ENCODE measurements around the gene ABR. TPM values are rescaled to one million over a fixed set of nuclear protein-coding genes. Genes with fewer than 3 reads are reported as not detected.
"Not testable (repeated sequence)": the region's sequence is repeated elsewhere in the genome, so short reads cannot be mapped to it uniquely, and the experiment has no call there.

Gene ABR
- total and polyA plus RNA-seq, 8 donors: 59.0 to 187 (median 80.5) TPM

GRCh38 chr17:976312-976711 is 203.5 kb downstream of the ABR start:
- Histone ChIP-seq H3K27ac (no peak overlapping the region), H3K4me1 (peaks cover 3 to 42% of the 10 kb centered on the region in 2 donors), H3K9me3 (no peaks in the 10 kb centered on the region), H3K27me3 (peaks cover 0 to 26% of the 10 kb centered on the region in 2 donors), H3K4me3 (no peak overlapping the region), H3K36me3 (no peaks in the 10 kb centered on the region)
- intact Hi-C loops (cut with DNase I): loop anchor here in 1 of 2 donors (5.0 to 10.0 kb wide), 2 partner anchors 72 to 179 kb away; no protein-coding TSS in a partner anchor
- no peak for ATAC-seq
- TF ChIP-seq CTCF (IDR thresholded peaks at IDR 0.05): no peak
- no peak for DNase-seq

DNA sequence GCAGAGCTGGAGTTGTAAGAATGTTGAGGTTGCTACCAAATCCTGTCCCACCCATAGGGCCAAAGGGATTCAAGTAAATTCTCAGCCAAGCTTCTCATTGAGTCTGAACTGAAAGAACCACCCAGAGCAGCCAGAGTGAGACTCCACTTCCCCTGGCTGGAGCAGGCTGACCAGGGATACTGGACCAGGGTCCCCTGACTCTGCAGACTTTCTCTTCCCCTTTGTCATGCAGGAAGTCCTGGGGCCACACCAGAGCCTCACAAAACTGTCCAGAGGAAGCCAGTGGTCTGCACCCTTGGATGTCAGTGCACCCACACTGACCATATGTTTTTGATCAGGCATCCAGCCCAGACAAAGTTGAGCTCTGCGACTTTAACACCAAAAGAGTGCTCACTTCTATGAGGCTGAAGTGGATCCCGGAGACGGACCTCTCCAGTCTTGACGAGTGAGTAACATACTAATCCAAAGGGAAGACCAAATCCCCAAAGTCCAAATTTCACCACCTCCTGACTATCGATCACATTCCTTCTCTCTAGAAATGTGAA is 204.3 kb downstream of the ABR start:
- Histone ChIP-seq H3K36me3 (no peaks in the 10 kb centered on the region), H3K27ac (no peak overlapping the region), H3K4me3 (no peak overlapping the region), H3K27me3 (peaks cover 0 to 32% of the 10 kb centered on the region in 2 donors), H3K9me3 (no peaks in the 10 kb centered on the region), H3K4me1 (peaks cover 3 to 33% of the 10 kb centered on the region in 2 donors)
- intact Hi-C loops (cut with DNase I): loop anchor here in 1 of 2 donors (5.0 to 10.0 kb wide), 2 partner anchors 71 to 178 kb away; no protein-coding TSS in a partner anchor
- DNase-seq: no peak
- ATAC-seq: no peak
- TF ChIP-seq CTCF (IDR thresholded peaks at IDR 0.05): no peak

DNA sequence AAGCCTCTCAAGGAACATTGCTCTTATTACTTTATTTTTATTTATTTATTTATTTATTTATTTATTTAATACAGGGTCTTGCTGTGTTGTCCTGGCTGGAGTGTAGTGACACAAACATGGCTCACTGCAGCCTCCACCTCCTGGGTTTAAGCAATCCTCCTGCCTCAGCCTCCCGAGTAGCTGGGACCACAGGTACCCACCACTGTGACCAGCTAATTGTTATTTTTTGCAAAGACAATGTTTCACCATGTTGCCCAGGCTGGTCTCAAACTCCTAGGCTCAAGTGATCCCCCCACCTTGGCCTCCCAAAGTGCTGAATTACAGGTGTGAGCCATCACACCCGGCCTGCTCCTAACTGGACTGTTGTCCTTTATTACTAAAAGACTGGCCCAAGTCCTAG is 205.0 kb downstream of the ABR start:
- intact Hi-C loops (cut with DNase I): loop anchor here in 1 of 2 donors (5.0 to 10.0 kb wide), 2 partner anchors 70 to 177 kb away; no protein-coding TSS in a partner anchor
- not testable (repeated sequence) for DNase-seq, H3K4me3 ChIP-seq, ATAC-seq, H3K36me3 ChIP-seq, H3K27ac ChIP-seq, H3K9me3 ChIP-seq
- Histone ChIP-seq H3K27me3 (peaks cover 0 to 36% of the 10 kb centered on the region in 2 donors), H3K4me1 (peaks cover 0 to 28% of the 10 kb centered on the region in 2 donors)

GRCh38 chr17:973053-973452 is 206.7 kb downstream of the ABR start:
- ATAC-seq: no peak
- H3K9me3 ChIP-seq: no peaks in the 10 kb centered on the region
- intact Hi-C loops (cut with DNase I): loop anchor here in 1 of 2 donors (10.0 kb wide), 1 partner anchor 68 kb away; no protein-coding TSS in a partner anchor
- peaks cover 0 to 33% of the 10 kb centered on the region in 2 donors for H3K27me3 ChIP-seq
- no peak for DNase-seq
- no peaks in the 10 kb centered on the region for H3K36me3 ChIP-seq
- peaks cover 0 to 20% of the 10 kb centered on the region in 2 donors for H3K4me1 ChIP-seq
- H3K27ac ChIP-seq: no peak overlapping the region
- H3K4me3 ChIP-seq: no peak overlapping the region
- TF ChIP-seq CTCF (IDR thresholded peaks at IDR 0.05): no peak

DNA sequence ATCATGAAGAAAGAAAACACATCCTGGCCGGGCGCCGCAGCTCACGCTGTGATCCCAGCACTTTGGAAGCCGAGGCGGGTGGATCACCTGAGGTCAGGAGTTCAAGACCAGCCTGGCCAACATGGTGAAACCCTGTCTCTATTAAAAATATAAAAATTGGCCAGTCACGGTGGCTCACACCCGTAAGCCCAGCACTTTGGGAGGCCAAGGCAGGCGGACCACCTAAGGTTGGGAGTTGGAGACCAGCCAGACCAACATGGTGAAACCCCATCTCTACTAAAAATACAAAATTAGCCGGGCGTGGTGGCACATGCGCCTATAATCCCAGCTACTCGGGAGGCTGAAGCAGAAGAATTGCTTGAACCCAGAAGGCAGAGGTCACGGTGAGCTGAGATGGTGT is 207.9 kb downstream of the ABR start:
- H3K27ac ChIP-seq, DNase-seq, H3K36me3 ChIP-seq, H3K4me3 ChIP-seq, H3K4me1 ChIP-seq, H3K9me3 ChIP-seq, ATAC-seq: not testable (repeated sequence)
- H3K27me3 ChIP-seq: peaks cover 0 to 21% of the 10 kb centered on the region in 2 donors
- intact Hi-C loops (cut with DNase I): loop anchor here in 1 of 2 donors (10.0 kb wide), 1 partner anchor 67 kb away; no protein-coding TSS in a partner anchor

DNA sequence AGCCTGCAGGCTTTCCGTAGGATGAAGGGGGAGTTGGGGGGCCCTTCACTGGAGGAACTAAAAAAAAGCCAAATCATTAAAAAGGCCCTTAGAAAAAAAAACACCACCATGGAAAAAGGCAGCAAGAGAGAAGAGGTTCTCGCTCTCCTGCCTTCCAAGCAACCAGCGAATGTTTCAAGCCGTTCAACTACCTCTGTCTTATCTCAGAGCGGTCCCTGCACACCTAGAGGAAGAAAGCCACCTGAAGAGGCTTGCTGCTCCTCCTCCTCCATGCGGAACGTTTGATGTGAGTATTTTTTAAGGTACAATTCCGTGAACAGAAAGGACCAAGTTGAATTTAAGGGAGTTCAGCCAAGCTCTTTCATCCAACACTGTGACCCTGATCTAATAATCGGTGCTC is 209.4 kb downstream of the ABR start:
- DNase-seq (no peak), ATAC-seq (peak; percentile 66)
- Histone ChIP-seq H3K36me3 (no peaks in the 10 kb centered on the region), H3K27me3 (peaks cover 0 to 15% of the 10 kb centered on the region in 2 donors), H3K9me3 (no peaks in the 10 kb centered on the region), H3K4me1 (peaks cover 0 to 4% of the 10 kb centered on the region in 2 donors), H3K4me3 (no peak overlapping the region), H3K27ac (no peak overlapping the region)
- TF ChIP-seq CTCF (IDR thresholded peaks at IDR 0.05): no peak
- intact Hi-C loops (cut with DNase I): loop anchor here in 1 of 2 donors (10.0 kb wide), 1 partner anchor 66 kb away; no protein-coding TSS in a partner anchor
